ENCODE measurements around the gene PLXNA3.
A peak's percentile ranks its signal among the peaks of the same experiment; 100 is the strongest.

PLXNA3 gene

GRCh38 chrX:154436374-154436982 is 21.6 kb upstream of the PLXNA3 start:
- peak; percentile 52 for DNase-seq

- DNase-seq, result peak; percentile 61
Measured at GRCh38 chrX:154436983-154437752, 20.9 kb upstream of the PLXNA3 start, which contains the start of gene GDI1. Gene GDI1 (plus strand): TSS chrX:154437154. CDS start chrX:154437255, 101 bp downstream.

- DNase-seq, result no peak
Measured at GRCh38 chrX:154437971-154438893, 19.8 kb upstream of the PLXNA3 start.

- DNase-seq, result no peak
Measured at GRCh38 chrX:154439841-154440240, 18.2 kb upstream of the PLXNA3 start.

- DNase-seq, result no peak
Measured at GRCh38 chrX:154440623-154441357, 17.3 kb upstream of the PLXNA3 start.

- DNase-seq, result no peak
Measured at GRCh38 chrX:154441564-154441963, 16.5 kb upstream of the PLXNA3 start.

- DNase-seq, result no peak
Measured at GRCh38 chrX:154441984-154442707, 15.9 kb upstream of the PLXNA3 start.

- no peak for DNase-seq
Measured at GRCh38 chrX:154443479-154443910, 14.6 kb upstream of the PLXNA3 start.

- DNase-seq, result peak; percentile 81
Measured at GRCh38 chrX:154443992-154444754, 13.9 kb upstream of the PLXNA3 start, which contains the start of gene FAM50A. Gene FAM50A (plus strand): TSS chrX:154444141. CDS start chrX:154444236, 95 bp downstream.

- DNase-seq, result no peak
Measured at GRCh38 chrX:154444755-154445246, 13.3 kb upstream of the PLXNA3 start.

GRCh38 chrX:154445776-154446175 is 12.3 kb upstream of the PLXNA3 start:
- DNase-seq, result no peak

- no peak for DNase-seq
Measured at GRCh38 chrX:154446430-154446829, 11.7 kb upstream of the PLXNA3 start.

- DNase-seq, result no peak
Measured at GRCh38 chrX:154448484-154448883, 9.6 kb upstream of the PLXNA3 start.

GRCh38 chrX:154449618-154450017 is 8.5 kb upstream of the PLXNA3 start:
- no peak for DNase-seq

GRCh38 chrX:154450312-154450711 is 7.8 kb upstream of the PLXNA3 start:
- DNase-seq, result no peak

GRCh38 chrX:154452823-154453222 is 5.3 kb upstream of the PLXNA3 start:
- DNase-seq, result no peak

GRCh38 chrX:154457491-154458115 is 478 bp upstream of the PLXNA3 start:
- DNase-seq, result peak; percentile 30

GRCh38 chrX:154458954-154459778 is 1.1 kb downstream of the PLXNA3 start:
- peak; percentile 73 for DNase-seq

- peak; percentile 47 for DNase-seq
Measured at GRCh38 chrX:154459832-154460231, 1.8 kb downstream of the PLXNA3 start.
